Stomach smooth muscle (tissue), 2 donors: Measurements from ENCODE around the gene MAP3K8.
"Not testable (repeated sequence)": the region's sequence is repeated elsewhere in the genome, so short reads cannot be mapped to it uniquely, and the experiment has no call there.

Source experiments
- H3K27ac ChIP-seq: one replicate; pipeline ENCODE4 v1.7.0; 2013; ENCODE audit warnings: mild to moderate bottlenecking, low read length, inconsistent platforms
- H3K27me3 ChIP-seq, 2 donors: one replicate each; pipeline ENCODE4 v1.7.0; 2013; ENCODE audit warnings: low read length in 2 of 2; ENCODE audit not compliant: insufficient read depth in 2 of 2, control insufficient read depth in 1 of 2
- H3K36me3 ChIP-seq, 2 donors: one replicate each; pipeline ENCODE4 v1.7.0; 2013; ENCODE audit warnings: low read length in 2 of 2; ENCODE audit not compliant: control insufficient read depth in 2 of 2, insufficient read depth in 2 of 2
- H3K4me1 ChIP-seq: one replicate; pipeline ENCODE4 v1.7.0; 2013; ENCODE audit warnings: low read length; ENCODE audit not compliant: control insufficient read depth, insufficient read depth
- H3K4me3 ChIP-seq, 2 donors: one replicate each; pipeline ENCODE4 v1.7.0; 2013; ENCODE audit warnings: low read length in 2 of 2
- H3K9ac ChIP-seq, 2 donors: one replicate each; pipeline ENCODE4 v1.7.0; 2013; ENCODE audit warnings: low read length in 2 of 2, mild to moderate bottlenecking in 1 of 2
- H3K9me3 ChIP-seq, 2 donors: one replicate each; pipeline ENCODE4 v1.7.0; 2013; ENCODE audit warnings: low read length in 2 of 2; ENCODE audit not compliant: control insufficient read depth in 2 of 2
- donor health status: healthy.
- donor health status: Pancreatic carcinoma.

The MAP3K8 gene

GRCh38 chr10:30435073-30435422, 1.1 kb downstream of the MAP3K8 start:
- Histone ChIP-seq H3K27me3 (no peaks in the 10 kb centered on the region), H3K4me3 (peak overlapping the region; percentile 90 to 96), H3K9me3 (no peaks in the 10 kb centered on the region), H3K4me1 (peaks cover 27% of the 10 kb centered on the region), H3K36me3 (peaks cover 0 to 7% of the 10 kb centered on the region in 2 donors), H3K27ac (peak overlapping the region; percentile 93), H3K9ac (peak overlapping the region; percentile 88 to 89)

GRCh38 chr10:30435499-30436167, 1.6 kb downstream of the MAP3K8 start:
- peak overlapping the region; percentile 88 to 89 for H3K9ac ChIP-seq
- peak overlapping the region; percentile 90 to 96 for H3K4me3 ChIP-seq

GRCh38 chr10:30436191-30436611, 2.2 kb downstream of the MAP3K8 start:
- H3K9me3 ChIP-seq, result no peaks in the 10 kb centered on the region
- H3K27me3 ChIP-seq, result no peaks in the 10 kb centered on the region
- peak overlapping the region; percentile 55 to 56 for H3K9ac ChIP-seq
- H3K4me1 ChIP-seq, result peaks cover 29% of the 10 kb centered on the region
- peaks cover 0 to 7% of the 10 kb centered on the region in 2 donors for H3K36me3 ChIP-seq
- peak overlapping the region; percentile 74 for H3K27ac ChIP-seq
- H3K4me3 ChIP-seq, result peak overlapping the region; percentile 85 to 90

More at GRCh38 chr10:30435499-30436167, 1.6 kb downstream of the MAP3K8 start:
- H3K36me3 ChIP-seq, H3K9me3 ChIP-seq, H3K27me3 ChIP-seq: not testable (repeated sequence)
- peak overlapping the region; percentile 93 for H3K27ac ChIP-seq
- peaks cover 27% of the 10 kb centered on the region for H3K4me1 ChIP-seq

DNA sequence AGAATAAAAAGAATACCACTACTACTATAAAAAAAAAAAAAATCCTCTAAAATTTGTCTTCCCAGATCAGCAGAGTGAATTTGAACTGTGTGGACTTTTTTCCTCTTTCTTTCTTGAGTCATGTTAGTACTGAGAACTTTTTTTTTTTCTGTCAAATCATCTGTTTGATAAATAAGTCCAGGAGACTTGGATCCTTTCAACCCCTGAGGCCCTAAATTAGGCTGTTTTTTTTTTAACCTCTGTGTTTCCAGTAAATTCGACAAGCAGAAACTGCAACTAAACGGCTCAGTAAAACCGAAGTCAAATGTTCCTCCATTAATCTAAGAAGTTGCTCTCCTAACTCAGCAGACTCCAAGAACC, 2.7 kb downstream of the MAP3K8 start:
- no peaks in the 10 kb centered on the region for H3K27me3 ChIP-seq
- no peaks in the 10 kb centered on the region for H3K9me3 ChIP-seq
- H3K4me1 ChIP-seq, result peaks cover 30% of the 10 kb centered on the region
- peak overlapping the region; percentile 52 to 56 for H3K9ac ChIP-seq
- H3K27ac ChIP-seq, result peak overlapping the region; percentile 74
- H3K36me3 ChIP-seq, result peaks cover 0 to 9% of the 10 kb centered on the region in 2 donors
- H3K4me3 ChIP-seq, result peak overlapping the region; percentile 60 to 90

DNA sequence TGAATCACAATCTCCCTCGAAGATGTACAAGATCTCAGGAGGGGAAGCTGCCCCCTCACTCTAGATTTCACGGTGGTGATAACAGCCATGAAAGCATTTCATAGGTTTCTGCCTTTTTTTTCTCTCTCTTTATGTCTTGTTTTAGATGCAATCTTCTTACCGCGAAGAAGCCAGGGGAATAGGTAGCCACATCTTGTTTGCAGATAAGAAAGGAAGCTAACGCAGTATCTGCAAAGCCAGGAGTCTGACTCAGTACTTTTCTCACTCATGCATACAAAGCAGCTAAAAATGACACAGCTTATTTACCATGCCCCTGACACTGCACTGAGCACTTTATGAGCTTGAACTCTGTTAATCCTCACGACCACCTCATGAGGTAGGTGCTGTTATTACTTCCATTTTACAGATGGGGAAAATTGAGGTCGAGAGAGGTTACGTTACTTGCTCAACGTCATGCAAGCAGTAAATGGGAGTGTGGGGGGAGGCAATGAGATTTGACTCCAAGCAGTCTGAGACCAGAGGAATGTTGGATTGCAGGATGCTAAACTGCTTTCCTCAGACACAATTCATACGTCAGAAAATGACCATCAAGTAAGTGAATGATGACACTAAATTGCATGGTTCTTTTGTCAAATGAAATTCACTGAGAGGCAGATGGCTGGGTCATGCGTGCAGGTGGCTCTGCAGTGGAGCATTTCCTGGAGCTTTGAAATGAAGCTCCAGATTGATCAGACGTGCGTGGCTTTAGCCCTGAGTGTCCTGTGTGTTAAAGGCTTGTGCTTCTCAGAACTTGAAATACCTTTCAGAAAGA, 3.3 kb downstream of the MAP3K8 start:
- Histone ChIP-seq H3K27ac (peak overlapping the region; percentile 74), H3K36me3 (peaks cover 3 to 13% of the 10 kb centered on the region in 2 donors), H3K9ac (peak overlapping the region; percentile 52 to 56), H3K27me3 (no peaks in the 10 kb centered on the region), H3K4me1 (peaks cover 35% of the 10 kb centered on the region), H3K9me3 (no peaks in the 10 kb centered on the region), H3K4me3 (peak overlapping the region; percentile 60 to 90)

GRCh38 chr10:30438021-30438850, 4.3 kb downstream of the MAP3K8 start:
- Histone ChIP-seq H3K27ac (peak overlapping the region; percentile 74), H3K9me3 (no peaks in the 10 kb centered on the region), H3K9ac (peak overlapping the region; percentile 52 to 56), H3K36me3 (peaks cover 4 to 13% of the 10 kb centered on the region in 2 donors), H3K4me1 (peaks cover 28% of the 10 kb centered on the region), H3K27me3 (no peaks in the 10 kb centered on the region), H3K4me3 (peak overlapping the region; percentile 60 to 90)

- H3K27ac ChIP-seq, result no peak overlapping the region
- H3K27me3 ChIP-seq, result no peaks in the 10 kb centered on the region
- peaks cover 35% of the 10 kb centered on the region for H3K4me1 ChIP-seq
- H3K9me3 ChIP-seq, result no peaks in the 10 kb centered on the region
- H3K9ac ChIP-seq, result no peak overlapping the region
- peaks cover 4 to 13% of the 10 kb centered on the region in 2 donors for H3K36me3 ChIP-seq
- H3K4me3 ChIP-seq, result no peak overlapping the region
Measured at GRCh38 chr10:30439931-30440330, 5.9 kb downstream of the MAP3K8 start.

GRCh38 chr10:30442019-30442606, 8.1 kb downstream of the MAP3K8 start:
- Histone ChIP-seq H3K9me3 (no peaks in the 10 kb centered on the region), H3K36me3 (peaks cover 7 to 10% of the 10 kb centered on the region in 2 donors), H3K4me3 (no peak overlapping the region), H3K27me3 (no peaks in the 10 kb centered on the region), H3K4me1 (peaks cover 33% of the 10 kb centered on the region), H3K27ac (peak overlapping the region; percentile 53), H3K9ac (no peak overlapping the region)

GRCh38 chr10:30443049-30443448, 9.1 kb downstream of the MAP3K8 start:
- H3K36me3 ChIP-seq, result peaks cover 12 to 14% of the 10 kb centered on the region in 2 donors
- H3K4me1 ChIP-seq, result peaks cover 28% of the 10 kb centered on the region
- H3K27me3 ChIP-seq, result no peaks in the 10 kb centered on the region

GRCh38 chr10:30445711-30446110, 11.7 kb downstream of the MAP3K8 start:
- Histone ChIP-seq H3K36me3 (peaks cover 20 to 31% of the 10 kb centered on the region in 2 donors), H3K27me3 (no peaks in the 10 kb centered on the region), H3K4me1 (peaks cover 28% of the 10 kb centered on the region), H3K9ac (no peak overlapping the region), H3K9me3 (no peaks in the 10 kb centered on the region), H3K27ac (peak overlapping the region; percentile 41), H3K4me3 (no peak overlapping the region)

More at GRCh38 chr10:30443049-30443448, 9.1 kb downstream of the MAP3K8 start:
- H3K27ac ChIP-seq, result no peak overlapping the region
- no peaks in the 10 kb centered on the region for H3K9me3 ChIP-seq
- no peak overlapping the region for H3K9ac ChIP-seq
- no peak overlapping the region for H3K4me3 ChIP-seq
